ENCODE measurements around the gene GYPE.
"Not testable (repeated sequence)": the region's sequence is repeated elsewhere in the genome, so short reads cannot be mapped to it uniquely, and the experiment has no call there.

Gene GYPE

DNA sequence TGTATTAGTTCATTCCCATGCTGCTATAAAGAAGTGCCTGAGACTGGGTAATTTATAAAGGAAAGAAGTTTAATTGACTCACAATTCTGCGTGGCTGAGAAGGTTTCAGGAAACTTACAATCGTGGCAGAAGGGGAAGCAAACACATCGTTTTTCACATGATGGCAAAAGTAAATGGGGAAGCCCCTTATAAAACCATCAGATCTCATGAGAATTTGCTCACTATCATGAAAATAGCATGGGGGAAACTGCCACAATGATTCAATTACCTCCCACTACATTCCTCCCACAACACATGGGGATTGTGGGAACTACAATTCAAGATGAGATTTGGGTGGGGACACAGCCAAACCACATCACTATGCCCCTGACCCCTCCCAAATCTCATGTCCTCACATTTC, 35.4 kb downstream of the GYPE start:
- DNase-seq (ENCODE audit: low read depth): not testable (repeated sequence)

GRCh38 chr4:143862716-143863115, 42.6 kb downstream of the GYPE start:
- not testable (repeated sequence) for DNase-seq (ENCODE audit: low read depth)

- no peak for DNase-seq (ENCODE audit: low read depth)
Observed at GRCh38 chr4:143858456-143858855, 46.9 kb downstream of the GYPE start.

DNA sequence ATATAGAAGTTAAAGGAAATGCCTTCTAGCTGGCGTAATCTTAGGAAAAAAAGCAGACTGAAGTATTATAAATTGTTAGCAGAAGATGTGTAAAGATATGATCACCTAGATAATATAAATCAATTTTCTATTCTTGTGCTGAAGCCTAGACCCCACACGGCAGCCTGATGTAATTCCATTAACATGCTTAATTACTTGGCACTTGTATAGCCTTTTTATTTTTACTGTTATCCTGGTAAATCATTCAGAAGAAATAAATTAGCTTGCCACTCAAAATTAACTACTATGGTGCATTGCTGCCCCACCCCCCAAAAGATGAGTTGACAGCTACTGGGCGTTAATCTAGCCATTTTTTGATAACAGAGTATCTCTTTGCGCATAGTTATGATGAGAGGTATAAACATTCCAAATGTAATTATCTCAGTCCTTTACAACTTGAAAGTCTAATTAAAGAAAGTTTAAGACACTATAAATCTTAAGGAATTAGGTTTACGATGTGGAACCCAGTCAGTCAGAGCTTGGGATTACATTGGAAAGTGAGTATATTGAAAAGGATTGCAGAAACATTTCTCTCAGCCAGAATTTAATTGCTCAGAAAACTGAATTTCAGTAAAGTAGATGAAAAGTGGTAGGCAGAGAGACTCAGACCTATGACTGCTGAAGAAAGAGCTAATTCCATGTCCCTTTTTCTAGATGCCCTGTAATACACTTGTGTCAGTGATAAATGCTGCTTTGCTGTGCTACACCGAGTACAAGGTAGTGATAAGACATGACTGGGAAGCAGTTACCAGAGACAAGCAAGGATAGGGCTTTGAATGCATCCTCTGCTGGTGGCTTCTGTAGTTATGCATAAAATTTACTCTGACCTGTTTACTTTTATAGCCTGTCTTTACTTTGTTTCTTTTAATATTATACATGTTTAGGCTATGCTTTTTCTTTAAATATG, 47.7 kb downstream of the GYPE start:
- not testable (repeated sequence) for DNase-seq (ENCODE audit: low read depth)

GRCh38 chr4:143856017-143856557, 49.3 kb downstream of the GYPE start:
- DNase-seq (ENCODE audit: low read depth): not testable (repeated sequence)

DNA sequence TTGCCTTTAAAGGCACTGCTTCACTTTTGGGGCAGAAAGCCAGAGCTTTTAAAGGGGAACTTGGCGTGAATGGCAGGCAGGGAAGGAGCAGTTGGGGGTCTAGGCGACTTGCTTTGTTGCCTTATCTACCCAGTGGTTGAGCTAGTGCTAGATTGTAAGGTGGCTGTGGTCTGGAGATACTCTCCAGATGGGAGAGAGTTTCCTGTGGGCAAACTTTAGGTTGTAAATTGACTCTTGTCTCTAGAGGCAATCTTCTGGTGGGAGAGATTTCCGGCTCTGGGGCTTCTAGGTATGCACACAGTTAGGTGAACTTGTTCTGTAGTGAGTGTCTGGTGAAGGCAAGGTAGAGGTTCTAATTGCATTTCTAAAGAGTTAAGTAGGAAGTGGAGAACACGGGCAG, 50.7 kb downstream of the GYPE start:
- DNase-seq (ENCODE audit: low read depth): not testable (repeated sequence)

DNA sequence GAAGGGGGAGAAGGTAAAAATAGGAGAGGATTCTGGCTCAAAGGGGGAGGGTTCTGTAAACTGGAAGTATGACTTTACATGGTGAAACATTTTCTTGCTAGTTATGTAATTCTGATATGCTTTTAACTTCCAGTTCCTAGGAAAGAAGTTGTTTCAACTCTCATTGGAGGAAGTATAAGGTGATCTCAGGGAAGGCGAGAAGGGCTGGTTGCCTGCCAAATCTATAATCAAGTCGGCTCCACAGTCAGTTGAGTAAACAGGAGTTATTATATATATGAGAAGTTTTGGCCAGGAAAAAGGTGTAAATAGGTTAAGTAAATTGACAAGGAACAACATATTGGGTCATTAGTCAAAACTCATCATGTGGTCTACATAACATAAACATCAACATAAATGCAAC, 56.1 kb downstream of the GYPE start:
- DNase-seq (ENCODE audit: low read depth): not testable (repeated sequence)

- DNase-seq (ENCODE audit: low read depth): not testable (repeated sequence)
Observed at GRCh38 chr4:143843506-143843832, 61.9 kb downstream of the GYPE start.

GRCh38 chr4:143842624-143843505, 62.5 kb downstream of the GYPE start:
- DNase-seq (ENCODE audit: low read depth): not testable (repeated sequence)

DNA sequence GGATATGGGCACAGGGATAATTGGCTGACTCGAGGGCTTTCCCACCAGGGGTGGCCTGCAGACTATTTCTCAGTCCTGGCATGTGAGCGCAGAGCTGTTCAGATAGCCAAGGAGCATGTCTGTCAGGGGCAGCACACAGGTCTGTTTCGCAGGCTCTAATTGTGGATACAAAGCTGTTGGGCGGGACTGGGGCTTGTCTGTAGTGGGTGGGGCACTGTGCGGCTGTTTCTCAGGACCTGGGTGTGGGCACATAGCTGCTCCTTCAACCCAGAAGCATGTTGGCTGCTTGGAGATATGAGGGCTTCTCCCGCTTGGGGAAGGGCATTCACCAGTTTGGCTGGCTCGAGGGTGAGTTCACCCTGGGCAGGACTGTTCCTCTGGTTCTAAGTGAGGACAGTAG, 65.9 kb downstream of the GYPE start:
- DNase-seq (ENCODE audit: low read depth): not testable (repeated sequence)

DNA sequence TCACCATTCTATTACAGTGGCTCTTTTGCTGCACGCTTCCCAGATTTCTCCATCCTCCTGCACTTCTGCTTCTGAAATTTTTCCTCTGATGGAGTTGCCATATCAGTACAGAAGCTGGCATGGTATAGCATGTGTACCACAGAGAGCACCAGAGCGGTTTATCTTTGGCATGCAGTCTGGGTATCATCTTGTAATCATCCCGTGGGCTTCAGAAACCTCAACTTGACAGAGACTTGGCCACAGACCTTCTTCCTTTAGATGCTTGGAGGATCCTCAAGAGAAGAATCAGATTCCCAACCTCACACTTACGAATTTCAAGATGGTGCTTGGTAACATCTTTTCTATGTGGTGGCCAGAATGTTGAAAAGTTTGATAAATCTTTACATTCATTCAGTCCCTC, 71.2 kb downstream of the GYPE start:
- not testable (repeated sequence) for DNase-seq (ENCODE audit: low read depth)

GRCh38 chr4:143833676-143834075, 71.7 kb downstream of the GYPE start:
- DNase-seq (ENCODE audit: low read depth): not testable (repeated sequence)

DNA sequence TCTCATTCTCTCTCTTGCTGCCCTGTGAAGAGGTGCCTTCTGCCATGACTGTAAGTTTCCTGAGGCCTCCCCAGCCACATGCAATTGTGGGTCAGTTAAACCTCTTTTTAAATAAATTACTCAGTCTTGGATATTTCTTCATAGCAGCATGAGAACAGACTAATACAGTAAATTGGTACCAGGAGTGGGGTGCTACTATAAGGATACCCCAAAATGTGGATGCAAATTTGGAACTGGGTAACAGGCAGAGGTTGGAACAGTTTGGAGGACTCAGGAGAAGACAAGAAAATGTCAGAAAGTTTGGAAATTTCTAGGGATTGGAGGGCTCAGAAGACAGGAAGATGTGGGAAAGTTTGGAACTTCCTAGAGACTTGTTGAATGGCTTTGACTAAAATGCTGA, 74.8 kb downstream of the GYPE start:
- DNase-seq (ENCODE audit: low read depth): not testable (repeated sequence)

DNA sequence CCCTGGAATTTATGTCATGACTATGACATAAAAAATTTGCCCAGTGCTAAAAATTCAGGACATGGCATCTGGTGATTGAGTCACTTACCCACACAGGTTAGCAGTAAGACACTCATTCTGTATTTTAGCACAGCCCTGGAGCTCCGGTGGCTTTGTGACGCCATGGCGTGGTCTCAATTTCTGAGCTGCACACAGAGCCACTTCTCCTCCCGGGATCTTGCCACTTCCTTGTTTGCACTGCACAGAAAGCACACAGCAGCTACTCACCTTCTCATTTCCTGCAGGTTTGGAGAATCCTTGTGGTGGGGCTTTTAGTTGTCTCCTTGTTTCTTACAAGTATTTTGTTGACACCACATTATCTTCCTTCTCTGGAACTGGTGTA, 76.1 kb downstream of the GYPE start:
- not testable (repeated sequence) for DNase-seq (ENCODE audit: low read depth)
